ENCODE results near the gene BRIP1.

Gene BRIP1

GRCh38 chr17:61743766-61744165, 119.6 kb downstream of the BRIP1 start:
- no peak overlapping the region for H3K4me3 ChIP-seq (ENCODE audit: low read depth, low read length)
- peaks cover 47 to 53% of the 10 kb centered on the region in 2 experiments for H3K36me3 ChIP-seq (ENCODE audit: control insufficient read depth in 2 of 2, insufficient read depth in 1 of 2, low read length in 2 of 2)
- POLR2A ChIA-PET = no interaction called here
- CTCF ChIA-PET = no interaction called here
- H3K9me3 ChIP-seq (ENCODE audit: control insufficient read depth, insufficient read depth, low read depth, low read length) = no peaks in the 10 kb centered on the region
- no peak overlapping the region for H3K27ac ChIP-seq (ENCODE audit: extremely low read depth, low read depth, low read length)
- H3K4me1 ChIP-seq (ENCODE audit: control insufficient read depth, insufficient read depth, low read length) = no peaks in the 10 kb centered on the region
- TF ChIP-seq ZNF558 (tag by site-specific recombination; IDR thresholded peaks at IDR 0.05) (no peak), ZNF114 (tag by site-specific recombination; IDR thresholded peaks at IDR 0.05) (no peak), HOXC10 (CRISPR knock-in tag; IDR thresholded peaks at IDR 0.05) (no peak), ZBTB10 (tag by site-specific recombination; IDR thresholded peaks at IDR 0.05) (no peak), ZNF26 (tag by site-specific recombination; IDR thresholded peaks at IDR 0.05) (no peak), ZNF274 (IDR thresholded peaks at IDR 0.05; ENCODE audit: low read length) (no peak), ZNF274 (tag by site-specific recombination; IDR thresholded peaks at IDR 0.05; ENCODE audit: borderline replicate concordance) (no peak), CTCF (tag by site-specific recombination; IDR thresholded peaks at IDR 0.05) (no peak)

- no peak overlapping the region for H3K27ac ChIP-seq (ENCODE audit: extremely low read depth, low read depth, low read length)
- H3K9me3 ChIP-seq (ENCODE audit: control insufficient read depth, insufficient read depth, low read depth, low read length) = 0 out of 2 replicates have a peak, but pooled peaks cover 2% of the 10 kb centered on the region
- ChIA-PET CTCF (no interaction called here), POLR2A (no interaction called here)
- TF ChIP-seq TCF7L2 (IDR thresholded peaks at IDR 0.05; ENCODE audit: borderline replicate concordance, low read depth, low read length) (no peak), KLF1 (tag by site-specific recombination; IDR thresholded peaks at IDR 0.05) (no peak), YY1 (tag by site-specific recombination; IDR thresholded peaks at IDR 0.05) (no peak), ZNF623 (tag by site-specific recombination; IDR thresholded peaks at IDR 0.05) (no peak), ZNF140 (tag by site-specific recombination; IDR thresholded peaks at IDR 0.05) (no peak), ZNF280C (tag by site-specific recombination; IDR thresholded peaks at IDR 0.05) (no peak), KLF17 (tag by site-specific recombination; IDR thresholded peaks at IDR 0.05) (no peak), ZNF501 (tag by site-specific recombination; IDR thresholded peaks at IDR 0.05) (no peak), SCRT1 (tag by site-specific recombination; IDR thresholded peaks at IDR 0.05; ENCODE audit: borderline replicate concordance) (no peak), ZNF658 (tag by site-specific recombination; IDR thresholded peaks at IDR 0.05) (no peak)
- no peak overlapping the region for H3K4me3 ChIP-seq (ENCODE audit: low read depth, low read length)
- peaks cover 46 to 55% of the 10 kb centered on the region in 2 experiments for H3K36me3 ChIP-seq (ENCODE audit: control insufficient read depth in 2 of 2, insufficient read depth in 1 of 2, low read length in 2 of 2)
- H3K4me1 ChIP-seq (ENCODE audit: control insufficient read depth, insufficient read depth, low read length) = no peaks in the 10 kb centered on the region
Measured at GRCh38 chr17:61739002-61739401, 124.3 kb downstream of the BRIP1 start.
